Duodenal mucosa (tissue), 2 donors: Measurements from ENCODE around the gene LMAN1L.
A peak's percentile ranks its signal among the peaks of the same experiment; 100 is the strongest.

Source experiments
- H3K27ac ChIP-seq: one replicate; pipeline ENCODE4 v1.7.0; 2013; ENCODE audit warnings: low read depth, low read length
- H3K27me3 ChIP-seq, 2 donors: one replicate each; pipeline ENCODE4 v1.7.0; 2013; ENCODE audit warnings: low read length in 2 of 2, control low read depth in 1 of 2; ENCODE audit not compliant: insufficient read depth in 2 of 2, control insufficient read depth in 1 of 2
- H3K36me3 ChIP-seq, 2 donors: one replicate each; pipeline ENCODE4 v1.7.0; 2013; ENCODE audit warnings: low read length in 2 of 2, control low read depth in 1 of 2; ENCODE audit not compliant: insufficient read depth in 2 of 2, control insufficient read depth in 1 of 2
- H3K4me1 ChIP-seq, 2 donors: one replicate each; pipeline ENCODE4 v1.7.0; 2013; ENCODE audit warnings: low read length in 2 of 2, control low read depth in 1 of 2; ENCODE audit not compliant: insufficient read depth in 2 of 2, control insufficient read depth in 1 of 2
- H3K4me3 ChIP-seq, 2 donors: one replicate each; pipeline ENCODE4 v1.7.0; 2013; ENCODE audit warnings: low read length in 2 of 2, low read depth in 1 of 2
- H3K9ac ChIP-seq, 2 donors: one replicate each; pipeline ENCODE4 v1.7.0; 2013; ENCODE audit warnings: low read length in 2 of 2, low read depth in 1 of 2
- H3K9me3 ChIP-seq, 2 donors: one replicate each; pipeline ENCODE4 v1.7.0; 2013; ENCODE audit warnings: low read length in 2 of 2, control low read depth in 1 of 2; ENCODE audit not compliant: control insufficient read depth in 1 of 2

Gene LMAN1L

GRCh38 chr15:74802862-74803447 is 9.7 kb upstream of the LMAN1L start:
- H3K9ac ChIP-seq, result no peak overlapping the region
- H3K9me3 ChIP-seq, result no peaks in the 10 kb centered on the region
- H3K4me1 ChIP-seq, result peaks cover 34 to 37% of the 10 kb centered on the region in 2 donors
- H3K4me3 ChIP-seq, result no peak overlapping the region
- peaks cover 14 to 58% of the 10 kb centered on the region in 2 donors for H3K36me3 ChIP-seq
- H3K27me3 ChIP-seq, result no peaks in the 10 kb centered on the region
- no peak overlapping the region for H3K27ac ChIP-seq

- Histone ChIP-seq H3K27ac (no peak overlapping the region), H3K4me3 (no peak overlapping the region), H3K9ac (no peak overlapping the region), H3K27me3 (no peaks in the 10 kb centered on the region), H3K36me3 (peaks cover 10 to 39% of the 10 kb centered on the region in 2 donors), H3K4me1 (peaks cover 14 to 26% of the 10 kb centered on the region in 2 donors), H3K9me3 (no peaks in the 10 kb centered on the region)
Observed at GRCh38 chr15:74804935-74805334, 7.7 kb upstream of the LMAN1L start.

GRCh38 chr15:74807282-74807681 is 5.4 kb upstream of the LMAN1L start:
- Histone ChIP-seq H3K27me3 (no peaks in the 10 kb centered on the region), H3K36me3 (peaks cover 4 to 18% of the 10 kb centered on the region in 2 donors), H3K4me1 (peaks cover 6 to 16% of the 10 kb centered on the region in 2 donors), H3K9ac (no peak overlapping the region), H3K27ac (peak overlapping the region; percentile 10), H3K4me3 (no peak overlapping the region), H3K9me3 (no peaks in the 10 kb centered on the region)

GRCh38 chr15:74808078-74808839 is 4.4 kb upstream of the LMAN1L start:
- peaks cover 4 to 10% of the 10 kb centered on the region in 2 donors for H3K36me3 ChIP-seq
- H3K9me3 ChIP-seq, result no peaks in the 10 kb centered on the region
- H3K9ac ChIP-seq, result no peak overlapping the region
- peaks cover 6 to 16% of the 10 kb centered on the region in 2 donors for H3K4me1 ChIP-seq
- no peak overlapping the region for H3K4me3 ChIP-seq
- H3K27ac ChIP-seq, result no peak overlapping the region
- H3K27me3 ChIP-seq, result no peaks in the 10 kb centered on the region

- Histone ChIP-seq H3K36me3 (peaks cover 0 to 5% of the 10 kb centered on the region in 2 donors), H3K9me3 (no peaks in the 10 kb centered on the region), H3K9ac (no peak overlapping the region), H3K27ac (no peak overlapping the region), H3K4me3 (no peak overlapping the region), H3K4me1 (peaks cover 6 to 16% of the 10 kb centered on the region in 2 donors), H3K27me3 (no peaks in the 10 kb centered on the region)
Observed at GRCh38 chr15:74808840-74809229, 3.8 kb upstream of the LMAN1L start.

GRCh38 chr15:74809242-74809641 is 3.4 kb upstream of the LMAN1L start:
- Histone ChIP-seq H3K9me3 (no peaks in the 10 kb centered on the region), H3K4me3 (no peak overlapping the region), H3K27me3 (no peaks in the 10 kb centered on the region), H3K27ac (no peak overlapping the region), H3K4me1 (peaks cover 6 to 16% of the 10 kb centered on the region in 2 donors), H3K9ac (no peak overlapping the region), H3K36me3 (peaks cover 0 to under 1% of the 10 kb centered on the region in 2 donors)

GRCh38 chr15:74809956-74810355 is 2.7 kb upstream of the LMAN1L start:
- H3K36me3 ChIP-seq, result no peaks in the 10 kb centered on the region
- no peak overlapping the region for H3K4me3 ChIP-seq
- H3K9ac ChIP-seq, result no peak overlapping the region
- peaks cover 11 to 20% of the 10 kb centered on the region in 2 donors for H3K4me1 ChIP-seq
- no peak overlapping the region for H3K27ac ChIP-seq
- H3K27me3 ChIP-seq, result no peaks in the 10 kb centered on the region
- no peaks in the 10 kb centered on the region for H3K9me3 ChIP-seq

- Histone ChIP-seq H3K27me3 (no peaks in the 10 kb centered on the region), H3K4me3 (no peak overlapping the region), H3K4me1 (peaks cover 30 to 34% of the 10 kb centered on the region in 2 donors), H3K36me3 (no peaks in the 10 kb centered on the region), H3K9ac (peak overlapping the region in 1 of 2 donors; percentile 43), H3K27ac (no peak overlapping the region), H3K9me3 (no peaks in the 10 kb centered on the region)
Observed at GRCh38 chr15:74815121-74815934, 2.7 kb downstream of the LMAN1L start.

GRCh38 chr15:74815961-74816360 is 3.3 kb downstream of the LMAN1L start:
- no peaks in the 10 kb centered on the region for H3K36me3 ChIP-seq
- no peak overlapping the region for H3K4me3 ChIP-seq
- no peaks in the 10 kb centered on the region for H3K9me3 ChIP-seq
- no peak overlapping the region for H3K27ac ChIP-seq
- peaks cover 30 to 34% of the 10 kb centered on the region in 2 donors for H3K4me1 ChIP-seq
- no peaks in the 10 kb centered on the region for H3K27me3 ChIP-seq
- no peak overlapping the region for H3K9ac ChIP-seq
